ENCODE results near the gene DGKZ. TPM values are rescaled to one million over a fixed set of nuclear protein-coding genes. Genes with fewer than 3 reads are reported as not detected.

DGKZ gene
- total and polyA plus RNA-seq, 10 of the 15 experiments (the other 5 are each of a cell fraction or from before 2014, with no cell fraction given), result 0.50 to 78.4 (median 39.5) TPM

GRCh38 chr11:46390331-46391171 lies 43.3 kb downstream of the DGKZ start:
- ATAC-seq (peak; percentile 4; the same call in 2 of the 3 replicates), DNase-seq (ENCODE audit: low read depth, low spot score) (no peak), FAIRE-seq (no peak)
- ChIA-PET POLR2A (no interaction called here), SMC1A (ENCODE audit: uncharacterized antibody, unreplicated experiment) (interaction anchor here (0.6 to 4.9 kb wide), 10 partner anchors 28 to 235 kb away, joined by 3 to 24 read pairs (median 4); no protein-coding TSS in a partner anchor), CTCF (interaction anchor here (0.8 to 6.7 kb wide), 12 partner anchors 11 to 227 kb away, joined by 3 to 94 read pairs (median 10); partner anchors contain the start of genes ATG13 and HARBI1), RAD21 (ENCODE audit: unreplicated experiment) (interaction anchor here (0.6 to 3.4 kb wide), 11 partner anchors 10 to 141 kb away, joined by 3 to 16 read pairs (median 5); no protein-coding TSS in a partner anchor)
- no peaks in the 10 kb centered on the region for H3K36me3 ChIP-seq (ENCODE audit: control insufficient read depth in 2 of 2, insufficient read depth in 2 of 2, low read length in 1 of 2)
- WGBS (ENCODE audit: insufficient coverage, insufficient replicate concordance, low lambda C conversion rate, missing lambda C conversion rate), result 36% methylated on average over 35 of the region's 49 CpGs
- H2AFZ ChIP-seq (ENCODE audit: control insufficient read depth, low read depth, low read length), result no peak overlapping the region
- H3K79me2 ChIP-seq (ENCODE audit: control insufficient read depth, insufficient read depth, low read length), result no peaks in the 10 kb centered on the region
- in situ Hi-C loops (cut with MboI) (loop anchor here (10.0 kb wide), 1 partner anchor 144 kb away; no protein-coding TSS in a partner anchor), intact Hi-C loops (cut with micrococcal nuclease; ENCODE audit: unreplicated experiment) (no loop called here)
- no peaks in the 10 kb centered on the region for H4K20me1 ChIP-seq (ENCODE audit: control insufficient read depth, insufficient read depth)
- H3K9ac ChIP-seq (ENCODE audit: control insufficient read depth, insufficient read depth, low read length), result no peak overlapping the region
- no peaks in the 10 kb centered on the region for H3K9me3 ChIP-seq (replicated peaks; ENCODE audit: control insufficient read depth, insufficient read depth, low read length)
- H3K27me3 ChIP-seq (replicated peaks in 1 of 2; ENCODE audit: control insufficient read depth in 2 of 2, insufficient read depth in 2 of 2, low read length in 1 of 2), result peaks cover 13 to 16% of the 10 kb centered on the region in 2 experiments
- peaks cover 6% of the 10 kb centered on the region for H3K4me1 ChIP-seq (ENCODE audit: control insufficient read depth, insufficient read depth, low read length)
- H3K4me3 ChIP-seq, result peak overlapping the region; percentile 74; the same call in 1 of the 2 replicates
- H3K27ac ChIP-seq (ENCODE audit: control insufficient read depth, insufficient read depth), result no peak overlapping the region
- H3K4me2 ChIP-seq (ENCODE audit: control insufficient read depth, insufficient read depth), result peak overlapping the region; percentile 84
- no TSS peak for BruUV-seq (replicated peaks)
- TF ChIP-seq, protein P1, sequence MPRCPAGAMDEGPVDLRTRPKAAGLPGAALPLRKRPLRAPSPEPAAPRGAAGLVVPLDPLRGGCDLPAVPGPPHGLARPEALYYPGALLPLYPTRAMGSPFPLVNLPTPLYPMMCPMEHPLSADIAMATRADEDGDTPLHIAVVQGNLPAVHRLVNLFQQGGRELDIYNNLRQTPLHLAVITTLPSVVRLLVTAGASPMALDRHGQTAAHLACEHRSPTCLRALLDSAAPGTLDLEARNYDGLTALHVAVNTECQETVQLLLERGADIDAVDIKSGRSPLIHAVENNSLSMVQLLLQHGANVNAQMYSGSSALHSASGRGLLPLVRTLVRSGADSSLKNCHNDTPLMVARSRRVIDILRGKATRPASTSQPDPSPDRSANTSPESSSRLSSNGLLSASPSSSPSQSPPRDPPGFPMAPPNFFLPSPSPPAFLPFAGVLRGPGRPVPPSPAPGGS (IDR thresholded peaks at IDR 0.05; ENCODE audit: borderline replicate concordance, insufficient read depth, low read depth, low read length, poor library complexity, severe bottlenecking), result no peak
- TF ChIP-seq ZNF207 (IDR thresholded peaks at IDR 0.05; ENCODE audit: borderline replicate concordance), result no peak
- no peak for TF ChIP-seq HDGF (IDR thresholded peaks at IDR 0.05)
- no peak for TF ChIP-seq JUND (IDR thresholded peaks at IDR 0.05; ENCODE audit: low read depth, low read length)
- TF ChIP-seq EZH2 (IDR thresholded peaks at IDR 0.05; ENCODE audit: borderline replicate concordance, control insufficient read depth, low read depth, low read length), result no peak
- no peak for TF ChIP-seq E2F4 (IDR thresholded peaks at IDR 0.05; ENCODE audit: low read depth, low read length)
- no peak for TF ChIP-seq MXI1 (IDR thresholded peaks at IDR 0.05; ENCODE audit: low read depth, low read length)
- TF ChIP-seq CBX3 (IDR thresholded peaks at IDR 0.05; ENCODE audit: borderline replicate concordance, low read depth), result no peak
- TF ChIP-seq TCF12 (IDR thresholded peaks at IDR 0.05; ENCODE audit: low read depth, low read length), result no peak
- no peak for TF ChIP-seq SKIL (IDR thresholded peaks at IDR 0.05; ENCODE audit: low read depth, poor library complexity, severe bottlenecking)
- TF ChIP-seq ZNF687 (IDR thresholded peaks at IDR 0.05), result no peak
- no peak for TF ChIP-seq MYB (IDR thresholded peaks at IDR 0.05; ENCODE audit: borderline replicate concordance, low read depth, low read length)
- no peak for TF ChIP-seq POLR2AphosphoS5 (IDR thresholded peaks at IDR 0.05; ENCODE audit: low read length)

Measured in GM12878 (cell line).